ENCODE data around the gene TSPEAR. TPM values are rescaled to one million over a fixed set of nuclear protein-coding genes. Genes with fewer than 3 reads are reported as not detected.
"Not testable (repeated sequence)": the region's sequence is repeated elsewhere in the genome, so short reads cannot be mapped to it uniquely, and the experiment has no call there.

TSPEAR gene
- total RNA-seq, 1 experiment from 2014 or later = not detected

- H3K4me1 Mint-ChIP-seq (ENCODE audit: insufficient read depth, unreplicated experiment) = no peaks in the 10 kb centered on the region
- H3K36me3 Mint-ChIP-seq (ENCODE audit: insufficient read depth, unreplicated experiment) = no peaks in the 10 kb centered on the region
- BruUV-seq (replicated peaks) = no TSS peak
- no peak for DNase-seq (ENCODE audit: unreplicated experiment)
- ChIA-PET POLR2A (interaction anchor here (0.5 kb wide), 1 partner anchor 27 kb away, joined by 3 read pairs; no protein-coding TSS in a partner anchor), CTCF (interaction anchor here (0.6 kb wide), 1 partner anchor 240 kb away, joined by 3 read pairs; no protein-coding TSS in a partner anchor)
- no peak overlapping the region for H3K27ac Mint-ChIP-seq (ENCODE audit: low read depth, unreplicated experiment)
- H3K9me3 Mint-ChIP-seq (ENCODE audit: unreplicated experiment) = peaks cover 8% of the 10 kb centered on the region
- TF ChIP-seq CTCF (IDR thresholded peaks at IDR 0.05; ENCODE audit: unreplicated experiment) = no peak
- H3K4me3 Mint-ChIP-seq (ENCODE audit: unreplicated experiment) = no peak overlapping the region
- intact Hi-C loops (cut with micrococcal nuclease) = no loop called here
- peaks cover 62% of the 10 kb centered on the region for H3K27me3 Mint-ChIP-seq (ENCODE audit: insufficient read depth, unreplicated experiment)
Observed at GRCh38 chr21:44583800-44584147, 127.6 kb downstream of the TSPEAR start.

- ChIA-PET POLR2A (interaction anchor here (0.6 kb wide), 1 partner anchor 47 kb away, joined by 3 read pairs; no protein-coding TSS in a partner anchor), CTCF (interaction anchor here (0.6 kb wide), 1 partner anchor 239 kb away, joined by 3 read pairs; no protein-coding TSS in a partner anchor)
- Mint-ChIP-seq H3K9me3 (ENCODE audit: unreplicated experiment) (peaks cover 8% of the 10 kb centered on the region), H3K27ac (ENCODE audit: low read depth, unreplicated experiment) (no peak overlapping the region), H3K4me3 (ENCODE audit: unreplicated experiment) (no peak overlapping the region), H3K27me3 (ENCODE audit: insufficient read depth, unreplicated experiment) (peaks cover 61% of the 10 kb centered on the region), H3K36me3 (ENCODE audit: insufficient read depth, unreplicated experiment) (no peaks in the 10 kb centered on the region), H3K4me1 (ENCODE audit: insufficient read depth, unreplicated experiment) (no peaks in the 10 kb centered on the region)
- no TSS peak for BruUV-seq (replicated peaks)
- DNase-seq (ENCODE audit: unreplicated experiment) = no peak
- intact Hi-C loops (cut with micrococcal nuclease) = no loop called here
- TF ChIP-seq CTCF (IDR thresholded peaks at IDR 0.05; ENCODE audit: unreplicated experiment) = no peak
Observed at GRCh38 chr21:44583089-44583799, 128.1 kb downstream of the TSPEAR start.

GRCh38 chr21:44582055-44582454 is 129.3 kb downstream of the TSPEAR start:
- POLR2A ChIA-PET = no interaction called here
- CTCF ChIA-PET = no interaction called here
- Mint-ChIP-seq H3K27me3 (ENCODE audit: insufficient read depth, unreplicated experiment) (peaks cover 49% of the 10 kb centered on the region), H3K27ac (ENCODE audit: low read depth, unreplicated experiment) (no peak overlapping the region), H3K4me3 (ENCODE audit: unreplicated experiment) (no peak overlapping the region), H3K36me3 (ENCODE audit: insufficient read depth, unreplicated experiment) (no peaks in the 10 kb centered on the region), H3K4me1 (ENCODE audit: insufficient read depth, unreplicated experiment) (no peaks in the 10 kb centered on the region), H3K9me3 (ENCODE audit: unreplicated experiment) (peaks cover 14% of the 10 kb centered on the region)
- no TSS peak for BruUV-seq (replicated peaks)
- DNase-seq (ENCODE audit: unreplicated experiment) = no peak
- no peak for TF ChIP-seq CTCF (IDR thresholded peaks at IDR 0.05; ENCODE audit: unreplicated experiment)
- intact Hi-C loops (cut with micrococcal nuclease) = no loop called here

GRCh38 chr21:44581158-44581557 is 130.2 kb downstream of the TSPEAR start:
- H3K4me3 Mint-ChIP-seq (ENCODE audit: unreplicated experiment) = no peak overlapping the region
- no peak for TF ChIP-seq CTCF (IDR thresholded peaks at IDR 0.05; ENCODE audit: unreplicated experiment)
- intact Hi-C loops (cut with micrococcal nuclease) = no loop called here
- peaks cover 16% of the 10 kb centered on the region for H3K9me3 Mint-ChIP-seq (ENCODE audit: unreplicated experiment)
- ChIA-PET CTCF (no interaction called here), POLR2A (no interaction called here)
- peaks cover 40% of the 10 kb centered on the region for H3K27me3 Mint-ChIP-seq (ENCODE audit: insufficient read depth, unreplicated experiment)
- no TSS peak for BruUV-seq (replicated peaks)
- no peaks in the 10 kb centered on the region for H3K4me1 Mint-ChIP-seq (ENCODE audit: insufficient read depth, unreplicated experiment)
- DNase-seq (ENCODE audit: unreplicated experiment) = no peak
- no peaks in the 10 kb centered on the region for H3K36me3 Mint-ChIP-seq (ENCODE audit: insufficient read depth, unreplicated experiment)
- no peak overlapping the region for H3K27ac Mint-ChIP-seq (ENCODE audit: low read depth, unreplicated experiment)

GRCh38 chr21:44580231-44580821 is 131.0 kb downstream of the TSPEAR start, which contains the start of gene KRTAP10-5:
KRTAP10-5 (minus strand) TSS chr21:44580604; CDS start chr21:44580578, 26 bp downstream.
- H3K27me3 Mint-ChIP-seq (ENCODE audit: insufficient read depth, unreplicated experiment) = peaks cover 40% of the 10 kb centered on the region
- H3K4me1 Mint-ChIP-seq (ENCODE audit: insufficient read depth, unreplicated experiment); POLR2A ChIA-PET; H3K27ac Mint-ChIP-seq (ENCODE audit: low read depth, unreplicated experiment); intact Hi-C loops (cut with micrococcal nuclease); BruUV-seq (replicated peaks); H3K4me3 Mint-ChIP-seq (ENCODE audit: unreplicated experiment); DNase-seq (ENCODE audit: unreplicated experiment); H3K36me3 Mint-ChIP-seq (ENCODE audit: insufficient read depth, unreplicated experiment): not testable (repeated sequence)
- CTCF ChIA-PET = interaction anchor here (0.5 kb wide), 1 partner anchor 10 kb away, joined by 3 read pairs; no protein-coding TSS in a partner anchor
- H3K9me3 Mint-ChIP-seq (ENCODE audit: unreplicated experiment) = peaks cover 16% of the 10 kb centered on the region
